IMR-90 (cell line): ENCODE results near the gene GZMB. TPM values are rescaled to one million over a fixed set of nuclear protein-coding genes. Genes with fewer than 3 reads are reported as not detected.

Source experiments
- ATAC-seq: fragments of 200-7000 bp; cut with Tn5 transposase; 2 replicates; pipeline ENCODE4 v1.9.1; 2020; ENCODE audit warnings: low read depth, mild to moderate bottlenecking, moderate library complexity
- BruUV-seq: library from RNA; stranded (reverse); fragments of 400-500 nt; replicated peaks from 2 replicates; lab custom pipeline; 2021; lab: Mats Ljungman, UMichigan
- CTCF ChIA-PET: fragments of 300-600 bp; formaldehyde crosslinking; extraction: SDS; loops from one replicate; lab custom pipeline; 2021; ENCODE audit warnings: antibody characterized with exemption; lab: Yijun Ruan, JAX
- POLR2A ChIA-PET: fragments of 300-600 bp; sonication (Branson Sonifier 250); formaldehyde crosslinking; loops from one replicate; lab custom pipeline; 2022; ENCODE audit warnings: antibody characterized with exemption; ENCODE audit not compliant: unreplicated experiment; lab: Charles Lee
- DNase-seq: peaks from one replicate; pipeline ENCODE4 v3.0.0; 2013
- H2AFZ ChIP-seq: replicated peaks from 2 replicates; pipeline ENCODE3; 2013; ENCODE audit warnings: low read length, mild to moderate bottlenecking; ENCODE audit not compliant: poor library complexity
- H2AK5ac ChIP-seq: 2 replicates; pipeline ENCODE4 v1.6.1; 2013; ENCODE audit warnings: low read depth, low read length, inconsistent platforms
- H2AK9ac ChIP-seq: replicated peaks from 2 replicates; pipeline ENCODE3; 2013; ENCODE audit warnings: mild to moderate bottlenecking, low read depth, low read length, moderate library complexity; ENCODE audit not compliant: poor library complexity
- H2BK120ac ChIP-seq: 2 replicates; pipeline ENCODE4 v1.6.1; 2013; ENCODE audit warnings: low read depth, low read length, inconsistent platforms
- H2BK15ac ChIP-seq: 3 replicates; pipeline ENCODE4 v1.6.1; 2013; ENCODE audit warnings: low read depth, low read length, inconsistent platforms
- H2BK20ac ChIP-seq: 2 replicates; pipeline ENCODE4 v1.6.1; 2013; ENCODE audit warnings: low read depth, mild to moderate bottlenecking, inconsistent platforms, low read length, moderate library complexity
- H2BK5ac ChIP-seq: 2 replicates; pipeline ENCODE4 v1.6.1; 2013; ENCODE audit warnings: mild to moderate bottlenecking, low read depth, low read length, inconsistent platforms; ENCODE audit not compliant: poor library complexity, severe bottlenecking
- H3K14ac ChIP-seq: replicated peaks from 2 replicates; pipeline ENCODE4 v1.6.1; 2013; ENCODE audit warnings: low read depth, low read length, inconsistent platforms
- H3K18ac ChIP-seq: 2 replicates; pipeline ENCODE4 v1.6.1; 2013; ENCODE audit warnings: low read depth, low read length, control low read depth
- H3K23ac ChIP-seq: 2 replicates; pipeline ENCODE4 v1.6.1; 2013; ENCODE audit warnings: low read depth, low read length, inconsistent platforms
- H3K27ac ChIP-seq: 2 replicates; pipeline ENCODE4 v1.5.1; 2013; ENCODE audit warnings: mild to moderate bottlenecking, control low read depth, low read length; ENCODE audit not compliant: insufficient read depth
- H3K27me3 ChIP-seq: 2 replicates; pipeline ENCODE4 v1.6.1; 2013; ENCODE audit warnings: low read length; ENCODE audit not compliant: control insufficient read depth, insufficient read depth
- H3K36me3 ChIP-seq: 2 replicates; pipeline ENCODE4 v1.6.1; 2013; ENCODE audit warnings: low read length, mixed read lengths; ENCODE audit not compliant: control insufficient read depth, insufficient read depth
- H3K4ac ChIP-seq: 2 replicates; pipeline ENCODE4 v1.6.1; 2013; ENCODE audit warnings: low read depth, low read length, inconsistent platforms
- H3K4me1 ChIP-seq: 2 replicates; pipeline ENCODE4 v1.6.1; 2013; ENCODE audit warnings: low read length, mixed read lengths; ENCODE audit not compliant: control insufficient read depth, insufficient read depth
- H3K4me2 ChIP-seq: 2 replicates; pipeline ENCODE4 v1.6.1; 2013; ENCODE audit warnings: low read depth, mild to moderate bottlenecking, control low read depth, low read length, moderate library complexity
- H3K4me3 ChIP-seq: 2 replicates; pipeline ENCODE4 v1.5.1; 2013; ENCODE audit warnings: low read depth, mild to moderate bottlenecking, control low read depth, low read length, moderate library complexity; ENCODE audit not compliant: insufficient read depth
- H3K56ac ChIP-seq: 2 replicates; pipeline ENCODE4 v1.6.1; 2013; ENCODE audit warnings: low read length, inconsistent platforms; ENCODE audit not compliant: insufficient read depth; ENCODE audit errors: extremely low read depth
- H3K79me1 ChIP-seq, 2 experiments: 2 replicates each; pipeline ENCODE4 v1.6.1; 2013; ENCODE audit warnings: low read length in 2 of 2, inconsistent platforms in 1 of 2, low read depth in 1 of 2
- H3K9ac ChIP-seq: 2 replicates; pipeline ENCODE4 v1.6.1; 2013; ENCODE audit warnings: low read depth, low read length, control low read depth
- H3K9me1 ChIP-seq: 2 replicates; pipeline ENCODE4 v1.6.1; 2013; ENCODE audit warnings: low read length, inconsistent platforms; ENCODE audit not compliant: insufficient read depth
- H3K9me3 ChIP-seq: 2 replicates; pipeline ENCODE4 v1.6.1; 2013; ENCODE audit warnings: low read length; ENCODE audit not compliant: control insufficient read depth, insufficient read depth
- H4K20me1 ChIP-seq: 2 replicates; pipeline ENCODE4 v1.6.1; 2013; ENCODE audit warnings: low read length, inconsistent platforms; ENCODE audit not compliant: insufficient read depth
- H4K5ac ChIP-seq: 2 replicates; pipeline ENCODE4 v1.6.1; 2013; ENCODE audit warnings: mild to moderate bottlenecking, low read depth, low read length, control low read depth
- H4K8ac ChIP-seq, 2 experiments: 2 replicates each; pipeline ENCODE4 v1.6.1; 2013; ENCODE audit warnings: low read depth in 2 of 2, low read length in 2 of 2, control low read depth in 1 of 2, inconsistent platforms in 1 of 2
- H4K91ac ChIP-seq: 2 replicates; pipeline ENCODE4 v1.6.1; 2013; ENCODE audit warnings: low read depth, low read length, inconsistent platforms; ENCODE audit not compliant: insufficient read depth
- CEBPB ChIP-seq: IDR thresholded peaks from 2 replicates; pipeline ENCODE4 v1.6.1; 2012; ENCODE audit warnings: low read depth, low read length, improper control_type of control experiment
- CHD1 ChIP-seq: IDR thresholded peaks from 2 replicates; pipeline ENCODE4 v1.6.1; 2012; ENCODE audit warnings: low read depth, low read length, improper control_type of control experiment
- FOS ChIP-seq: fragments of 150-350 bp; IDR thresholded peaks from 2 replicates; pipeline ENCODE4 v1.6.1; 2016; ENCODE audit warnings: low read depth, low read length
- NFE2L2 ChIP-seq: fragments of 150-350 bp; IDR thresholded peaks from 2 replicates; pipeline ENCODE4 v1.6.1; 2016; ENCODE audit warnings: low read depth, mild to moderate bottlenecking, low read length
- POLR2A ChIP-seq: IDR thresholded peaks from 2 replicates; pipeline ENCODE4 v1.6.1; 2012; ENCODE audit warnings: mild to moderate bottlenecking, low read depth, low read length
- RAD21 ChIP-seq: IDR thresholded peaks from 2 replicates; pipeline ENCODE4 v1.6.1; 2012; ENCODE audit warnings: low read length, improper control_type of control experiment
- RCOR1 ChIP-seq: IDR thresholded peaks from 2 replicates; pipeline ENCODE4 v1.6.1; 2012; ENCODE audit warnings: mild to moderate bottlenecking, low read length, improper control_type of control experiment; ENCODE audit not compliant: insufficient replicate concordance
- SMC3 ChIP-seq: fragments of 150-350 bp; IDR thresholded peaks from 2 replicates; pipeline ENCODE4 v1.6.1; 2016; ENCODE audit warnings: low read depth, mild to moderate bottlenecking, antibody characterized with exemption, low read length, moderate library complexity
- USF2 ChIP-seq: fragments of 150-350 bp; IDR thresholded peaks from 2 replicates; pipeline ENCODE4 v1.6.1; 2017; ENCODE audit warnings: mild to moderate bottlenecking, antibody characterized with exemption, low read length, low read depth
- WGBS, 2 experiments: methylation state at CpG; one replicate each; pipeline versions ENCODE4 v1.1.5 to v1.1.7; 2013; ENCODE audit warnings: missing lambda C conversion rate in 2 of 2; ENCODE audit not compliant: insufficient read length in 1 of 2; ENCODE audit errors: extremely low coverage in 2 of 2; 5-methylcytosine and 5-hydroxymethylcytosine counted together
- dilution Hi-C: fragments of 300-500 bp; cut with HindIII; formaldehyde crosslinking; loops from one replicate; pipeline ENCODE4 v1.14.3; 2018; ENCODE audit warnings: low sequenced_read_pairs; ENCODE audit not compliant: unreplicated experiment
- in situ Hi-C: fragments of 300-500 bp; cut with MboI; formaldehyde crosslinking; loops from 3 replicates; pipeline ENCODE4 v1.14.3; 2019; ENCODE audit warnings: low sequenced_read_pairs, inconsistent platforms, mixed read lengths
- intact Hi-C: fragments of 100-400 bp; cut with micrococcal nuclease; formaldehyde crosslinking; loops from 2 replicates; pipeline ENCODE4 v1.10.0; 2022
- polyA plus RNA-seq, 3 experiments: library from polyadenylated mRNA; depleted of rRNA; stranded (reverse); fragments of >200 nt; gene quantifications; 2 replicates each; pipeline ENCODE4 v1.2.3, GENCODE V29; 2012; ENCODE audit warnings: low replicate concordance in 1 of 3
- total RNA-seq: library from RNA; depleted of rRNA; stranded (reverse); fragments of >200 nt; gene quantifications from 2 replicates; pipeline ENCODE4 v1.2.3, GENCODE V29; 2012

Gene GZMB
- total and polyA plus RNA-seq, 2 of the 4 experiments (the other 2 are of a cell fraction), result not detected

GRCh38 chr14:24679248-24679961 is 45.4 kb upstream of the GZMB start:
- Histone ChIP-seq H4K20me1 (no peaks in the 10 kb centered on the region), H2BK120ac (no peak overlapping the region), H2BK5ac (no peak overlapping the region), H3K9ac (no peak overlapping the region), H3K4me2 (no peak overlapping the region), H3K4ac (no peak overlapping the region), H2BK15ac (no peak overlapping the region), H3K23ac (no peak overlapping the region), H3K9me3 (no peaks in the 10 kb centered on the region), H3K36me3 (no peaks in the 10 kb centered on the region), H3K27me3 (no peaks in the 10 kb centered on the region), H3K18ac (no peak overlapping the region), H4K5ac (no peak overlapping the region), H3K4me1 (no peaks in the 10 kb centered on the region), H3K4me3 (no peak overlapping the region), H3K9me1 (no peaks in the 10 kb centered on the region), H3K79me1 (no peaks in the 10 kb centered on the region), H3K27ac (no peak overlapping the region), H4K8ac (no peak overlapping the region), H2AFZ (no peak overlapping the region), H3K56ac (no peak overlapping the region), H3K14ac (no peak overlapping the region), H2AK5ac (no peak overlapping the region), H4K91ac (no peak overlapping the region), H2BK20ac (no peak overlapping the region), H2AK9ac (no peak overlapping the region)
- dilution Hi-C loops (no loop called here), intact Hi-C loops (no loop called here), in situ Hi-C loops (no loop called here)
- ChIA-PET CTCF (interaction anchor here (0.6 to 0.8 kb wide), 2 partner anchors 11 to 237 kb away, joined by 3 read pairs; partner anchors contain the start of gene SDR39U1), POLR2A (no interaction called here)
- ATAC-seq (no peak), DNase-seq (no peak)
- 39% methylated on average over 8 of the region's 12 CpGs; no CpG with 5 or more reads in 1 of the 2 experiments for WGBS, 2 experiments
- TF ChIP-seq POLR2A, result no peak
- no peak for TF ChIP-seq RAD21
- no peak for TF ChIP-seq SMC3
- no peak for TF ChIP-seq NFE2L2
- TF ChIP-seq CHD1, result no peak
- TF ChIP-seq RCOR1, result no peak
- TF ChIP-seq CEBPB, result no peak
- TF ChIP-seq FOS, result no peak
- no peak for TF ChIP-seq USF2
- no TSS peak for BruUV-seq
